Measurements from ENCODE around the gene ECSIT.
"Not testable (repeated sequence)": the region's sequence is repeated elsewhere in the genome, so short reads cannot be mapped to it uniquely, and the experiment has no call there.

ECSIT gene
- 25.1 to 39.5 reads per million in 2 donors for total RNA-seq

DNA sequence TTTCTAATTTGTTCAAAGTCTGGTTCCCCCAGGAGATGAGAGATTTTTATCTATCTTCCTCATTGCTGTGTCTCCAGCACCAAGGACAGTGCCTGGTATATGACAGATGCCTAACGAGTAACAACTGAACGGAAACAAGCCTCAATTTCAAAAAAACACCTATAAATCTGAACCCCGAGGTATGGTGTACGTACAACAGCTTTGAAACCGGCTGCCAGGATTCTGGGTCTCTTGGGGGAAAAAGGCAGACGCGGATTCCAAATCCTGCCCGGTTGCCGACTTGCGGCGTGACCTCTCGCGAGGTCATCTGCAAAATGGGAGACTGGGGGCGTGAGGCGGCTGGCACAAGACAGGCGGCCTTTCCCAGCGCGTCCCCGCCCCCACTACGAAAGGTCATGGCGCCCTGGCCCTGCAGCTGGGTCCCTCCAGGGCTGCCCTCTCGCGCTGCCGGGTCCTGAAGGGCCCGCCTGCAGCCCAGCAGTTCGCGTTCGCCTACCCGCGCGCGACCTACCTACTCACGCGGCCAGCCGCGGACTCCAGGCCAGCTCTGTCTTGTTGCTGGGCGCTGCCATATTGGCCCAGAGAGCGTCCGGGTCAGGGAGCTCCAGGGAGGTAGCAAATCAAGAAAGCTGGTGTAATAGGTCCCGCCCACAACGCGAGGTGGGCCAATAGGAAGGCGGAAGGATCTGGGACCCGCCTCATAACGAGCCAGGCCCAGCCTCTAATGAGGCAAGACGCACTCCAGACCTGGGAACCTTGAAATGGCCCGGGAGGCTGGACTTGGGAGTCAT, at the start of gene ECSIT:
Gene ECSIT (minus strand): TSS at position 584 of the 791 bp plus-strand sequence. CDS start 9,964 bp downstream, outside the sequence.
- peak; percentile 81 for DNase-seq

GRCh38 chr19:11577451-11578257, 48.7 kb upstream of the ECSIT start, which contains the start of gene ACP5:
TSS of gene ACP5 (minus strand) at chr19:11577645. CDS start at chr19:11577317, 328 bp downstream.
- no peak for DNase-seq

DNA sequence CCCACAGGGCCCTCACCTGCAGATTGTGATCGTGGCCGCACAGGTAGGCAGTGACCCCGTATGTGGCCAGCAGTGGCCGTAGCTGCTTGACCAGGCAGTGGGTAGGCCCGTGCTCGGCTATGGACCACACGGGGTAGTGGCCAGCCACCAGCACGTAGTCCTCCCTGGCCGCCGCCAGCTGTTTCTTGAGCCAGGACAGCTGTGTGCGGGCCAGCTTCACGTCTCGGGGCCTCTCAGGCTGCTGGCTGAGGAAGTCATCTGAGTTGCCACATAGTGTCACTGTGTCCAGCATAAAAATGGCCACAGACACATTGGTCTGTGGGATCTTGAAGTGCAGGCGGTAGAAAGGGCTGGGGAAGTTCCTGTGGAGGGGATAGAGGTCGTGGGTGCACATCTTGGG, 47.3 kb upstream of the ECSIT start:
- no peak for DNase-seq

- DNase-seq: no peak
Measured at GRCh38 chr19:11574689-11575088, 45.8 kb upstream of the ECSIT start.

DNA sequence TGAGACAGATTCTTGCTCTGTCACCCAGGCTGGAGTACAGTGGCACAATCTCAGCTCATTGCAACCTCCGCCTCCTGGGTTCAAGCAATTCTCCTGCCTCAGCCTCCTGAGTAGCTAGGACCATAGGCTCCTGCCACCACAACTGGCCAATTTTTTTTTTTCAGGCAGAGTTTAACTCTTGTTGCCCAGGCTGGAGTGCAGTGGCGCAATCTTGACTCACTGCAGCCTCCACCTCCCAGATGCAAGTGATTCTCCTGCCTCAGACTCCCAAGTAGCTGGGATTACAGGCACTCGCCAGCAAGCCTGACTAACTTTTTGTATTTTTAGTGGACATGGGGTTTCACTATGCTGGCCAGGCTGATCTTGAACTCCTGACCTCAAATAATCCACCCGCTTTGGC, 44.8 kb upstream of the ECSIT start:
- DNase-seq: not testable (repeated sequence)

- DNase-seq: not testable (repeated sequence)
Measured at GRCh38 chr19:11573354-11573753, 44.4 kb upstream of the ECSIT start.

DNA sequence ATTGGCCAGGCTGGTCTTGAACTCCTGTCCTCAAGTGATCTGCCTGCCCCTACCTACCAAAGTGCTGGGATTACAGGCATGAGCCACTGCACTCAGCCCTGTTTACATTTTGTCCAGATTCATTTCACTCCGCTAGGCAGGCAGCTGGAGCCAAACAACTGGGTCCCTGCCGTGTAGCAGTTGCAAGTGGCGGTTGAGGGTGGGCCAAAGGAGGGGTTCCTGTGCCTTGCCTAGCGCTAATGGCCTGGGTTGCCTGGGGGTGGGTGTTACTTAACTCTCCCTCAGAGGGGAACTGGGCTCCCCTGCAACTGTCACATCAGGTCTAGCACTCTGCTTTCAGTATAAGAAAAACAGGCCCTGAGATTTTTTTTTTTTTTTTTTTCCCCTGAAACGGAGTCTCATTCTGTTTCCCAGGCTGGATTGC, 41.1 kb upstream of the ECSIT start:
- DNase-seq: no peak

GRCh38 chr19:11566164-11566563, 37.2 kb upstream of the ECSIT start:
- no peak for DNase-seq

DNA sequence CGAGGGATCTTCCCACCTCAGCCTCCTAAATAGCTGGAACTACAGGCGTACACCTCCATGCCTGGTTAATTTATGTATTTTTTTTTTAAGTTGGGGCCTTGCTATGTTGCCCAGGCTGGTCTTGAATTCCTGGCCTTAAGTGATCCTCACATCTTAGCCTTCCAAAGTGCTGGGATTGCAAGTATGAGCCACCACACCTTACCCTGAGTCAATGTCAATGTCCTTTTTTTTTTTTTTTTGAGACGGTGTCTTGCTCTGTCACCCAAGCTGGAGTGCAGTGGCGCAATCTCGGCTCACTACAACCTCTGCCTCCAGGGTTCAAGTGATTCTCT, 36.7 kb upstream of the ECSIT start:
- DNase-seq: not testable (repeated sequence)

DNA sequence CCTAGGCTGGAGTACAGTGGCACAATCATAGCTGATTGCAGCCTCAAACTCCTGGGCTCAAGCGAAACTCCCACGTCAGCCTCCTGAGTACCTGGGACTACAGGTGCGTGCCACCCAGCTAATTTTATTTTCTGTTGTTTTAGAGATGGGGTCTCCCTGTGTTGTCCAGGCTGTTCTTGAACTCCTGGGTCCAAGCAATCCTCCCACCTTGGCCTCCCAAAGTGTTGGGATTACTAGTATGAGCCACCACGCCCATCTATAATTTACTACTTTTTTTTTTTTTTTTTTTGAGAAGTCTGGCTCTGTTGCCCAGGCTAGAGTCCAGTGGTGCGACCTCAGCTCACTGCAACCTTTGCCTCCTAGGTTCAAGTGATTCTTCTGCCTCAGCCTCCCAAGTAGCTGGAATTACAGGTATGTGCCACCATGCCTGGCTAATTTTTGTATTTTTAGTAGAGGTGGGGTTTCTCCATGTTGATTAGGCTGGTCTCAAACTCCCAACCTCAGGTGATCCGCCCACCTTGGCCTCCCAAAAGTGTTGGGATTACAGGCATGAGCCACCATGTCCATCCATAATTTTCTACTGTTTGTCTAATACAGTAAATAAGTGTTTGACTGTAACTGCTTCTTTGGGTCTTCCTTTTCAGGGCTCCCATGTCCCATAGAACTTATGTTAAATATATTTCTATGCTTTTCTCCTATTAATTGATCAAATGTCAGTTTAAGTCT, 35.3 kb upstream of the ECSIT start:
- DNase-seq: not testable (repeated sequence)

- DNase-seq: no peak
Measured at GRCh38 chr19:11563532-11563931, 34.6 kb upstream of the ECSIT start.

DNA sequence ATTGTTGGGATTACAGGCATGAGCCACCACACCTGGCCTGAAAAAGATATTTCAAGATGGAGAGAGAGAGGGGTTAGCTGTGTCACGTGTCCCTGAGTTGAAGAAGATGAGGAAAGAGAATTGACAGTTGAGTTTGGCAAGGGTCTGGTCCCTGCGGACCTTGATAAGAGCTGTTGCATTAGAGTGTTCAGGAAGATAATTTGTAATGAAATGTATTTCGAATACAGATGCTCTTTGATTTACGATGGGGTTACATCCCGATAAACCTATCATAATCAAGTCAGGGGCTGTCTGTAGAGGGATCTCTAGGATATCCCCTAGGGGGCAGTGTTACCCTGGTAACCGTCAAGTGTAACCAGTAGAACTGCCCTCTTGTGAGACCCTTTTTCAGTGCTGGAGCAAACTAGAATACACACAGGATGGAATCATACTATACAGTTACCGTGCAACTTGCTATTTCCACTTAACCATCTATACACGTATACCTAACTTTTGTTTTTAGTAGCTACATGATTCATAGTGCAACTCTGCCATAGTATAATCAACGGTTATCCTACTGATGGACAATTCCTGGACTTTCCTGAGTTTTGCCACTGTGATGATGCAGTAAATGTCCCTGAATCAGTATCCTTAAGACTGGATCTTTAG, 31.6 kb upstream of the ECSIT start:
- peak; percentile 15 for DNase-seq

- peak; percentile 94 for DNase-seq
Measured at GRCh38 chr19:11558881-11559828, 30.2 kb upstream of the ECSIT start, which contains the start of gene ELOF1. TSS of gene ELOF1 (minus strand) at chr19:11559230. CDS start at chr19:11554347, 4,883 bp downstream.

- no peak for DNase-seq
Measured at GRCh38 chr19:11556634-11557420, 27.9 kb upstream of the ECSIT start.

GRCh38 chr19:11555246-11555645, 26.3 kb upstream of the ECSIT start:
- DNase-seq: no peak

GRCh38 chr19:11554160-11554559, 25.2 kb upstream of the ECSIT start:
- no peak for DNase-seq

DNA sequence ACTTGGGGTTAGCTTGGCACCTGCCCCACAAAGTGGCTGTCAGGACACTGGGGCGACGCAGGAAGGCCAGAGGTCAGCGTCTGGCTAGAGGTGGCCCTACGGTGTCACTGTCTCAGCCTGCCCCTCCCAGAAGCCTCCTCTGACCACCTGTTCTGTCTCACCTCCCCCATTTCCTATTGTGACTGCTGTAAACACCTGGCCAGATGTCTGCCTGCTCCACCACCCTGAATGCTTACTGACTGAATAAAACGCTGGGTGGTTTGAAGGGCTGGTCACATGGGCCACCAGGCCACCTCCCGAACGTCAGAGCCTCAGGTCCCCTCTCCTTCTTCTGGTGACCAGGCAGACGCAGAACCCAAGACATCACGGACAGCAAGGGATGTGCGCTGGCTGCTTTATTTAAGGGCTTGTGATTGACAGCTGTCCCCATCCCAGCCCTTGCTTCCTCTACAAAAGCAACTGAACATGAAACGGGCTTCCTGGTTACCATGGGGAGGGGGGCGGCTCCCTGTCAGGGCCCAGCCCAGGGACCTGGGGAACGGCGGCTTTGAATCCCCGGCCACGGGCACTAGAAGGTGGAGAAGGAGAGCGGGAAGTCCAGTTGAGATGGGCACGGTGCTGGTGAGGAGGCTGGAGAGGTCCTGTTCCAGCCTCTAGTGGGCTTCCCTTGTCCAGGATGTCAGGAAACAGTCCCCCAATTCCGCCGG, 23.9 kb upstream of the ECSIT start:
- DNase-seq: no peak

DNA sequence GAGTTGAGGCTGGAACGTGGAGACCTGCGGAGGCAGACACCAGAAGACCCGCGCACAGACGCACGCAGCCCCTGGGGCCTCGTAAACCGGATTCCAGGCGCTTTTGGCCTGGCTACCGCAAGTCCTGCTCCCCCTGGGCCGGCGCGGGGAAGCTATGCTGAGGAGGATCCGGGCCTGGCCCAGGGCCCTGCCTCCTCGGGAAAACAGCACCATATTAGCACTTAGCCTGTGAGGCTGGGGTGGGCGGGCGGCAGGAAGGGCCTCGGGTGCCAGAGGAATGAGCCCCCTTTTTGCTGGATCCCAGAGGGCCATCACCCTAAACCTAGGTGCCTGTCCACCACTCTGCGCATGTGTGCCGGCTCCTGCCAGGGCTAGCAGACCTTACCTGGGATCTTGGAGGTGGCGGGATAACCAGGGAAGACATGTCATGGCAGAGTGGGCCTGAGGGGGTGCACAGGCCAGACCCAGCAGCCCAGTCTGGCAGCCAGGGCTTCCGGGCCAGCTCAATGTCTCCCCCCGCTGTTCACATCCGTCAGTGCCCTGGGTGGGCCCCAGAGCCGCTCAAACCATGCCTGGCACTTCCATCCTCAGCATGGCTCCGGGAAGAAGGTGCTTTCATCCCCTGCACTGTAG, 22.8 kb upstream of the ECSIT start:
- no peak for DNase-seq

DNA sequence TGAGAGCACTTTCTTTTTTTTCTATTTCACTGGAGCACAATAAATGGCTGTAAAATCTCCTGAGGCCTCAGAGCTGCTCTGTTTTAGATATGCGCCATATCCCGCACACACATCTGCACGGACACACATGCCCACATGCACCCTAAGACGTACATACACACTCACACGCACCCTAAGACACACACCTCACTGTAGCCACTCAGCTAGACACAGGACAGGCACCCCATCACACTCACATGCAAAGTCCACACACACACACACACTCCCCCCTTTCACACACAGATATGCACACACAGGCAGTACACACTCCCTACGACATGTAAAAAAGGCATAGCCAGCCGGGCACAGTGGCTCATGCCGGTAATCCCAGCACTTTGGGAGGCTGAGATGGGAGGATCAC, 21.3 kb upstream of the ECSIT start:
- DNase-seq: no peak

All from T-helper 9 cell (primary cell).